Tibial nerve (tissue), 4 donors: ENCODE measurements around the gene ARHGAP29.

Experiments used
- CTCF ChIP-seq, 5 experiments: fragments of 200-600 bp in 3 of 5; fragments of 450-650 bp in 2 of 5; sonication (generic) in 3 of 5; IDR thresholded peaks; one replicate each; pipeline ENCODE4 v1.5.1; 2016 to 2019; ENCODE audit warnings: antibody characterized with exemption in 5 of 5, mild to moderate bottlenecking in 3 of 5, moderate library complexity in 2 of 5
- EP300 ChIP-seq, 2 donors: sonication (generic); formaldehyde crosslinking; IDR thresholded peaks; one replicate each; pipeline ENCODE4 v1.6.1; 2017; ENCODE audit warnings: antibody characterized with exemption in 2 of 2, mild to moderate bottlenecking in 1 of 2
- POLR2A ChIP-seq, 2 donors: fragments of 450-650 bp; IDR thresholded peaks; one replicate each; pipeline ENCODE4 v1.6.1; 2017; ENCODE audit warnings: antibody characterized with exemption in 2 of 2, mild to moderate bottlenecking in 2 of 2, moderate library complexity in 2 of 2

DNA sequence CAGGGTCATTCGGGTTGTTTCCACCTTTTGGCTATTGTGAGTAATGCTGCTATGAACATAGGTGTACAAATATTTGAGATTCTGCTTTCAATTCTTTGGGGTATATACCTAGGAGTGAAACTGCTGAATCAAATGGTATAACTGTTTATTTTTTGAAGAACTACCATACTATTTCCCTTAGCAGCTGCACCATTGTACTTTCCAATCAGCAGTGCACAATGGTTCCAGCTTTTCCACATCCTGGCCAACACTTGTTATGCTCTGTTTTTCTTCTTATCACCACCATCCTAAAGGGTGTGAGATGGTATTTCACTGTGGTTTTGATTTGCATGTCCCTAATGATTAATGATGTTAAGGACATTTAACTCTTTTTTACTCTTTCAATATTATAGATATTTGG, 112.8 kb downstream of the ARHGAP29 start:
- no peak for TF ChIP-seq CTCF (IDR thresholded peaks at IDR 0.05)
- TF ChIP-seq POLR2A (IDR thresholded peaks at IDR 0.05), result no peak
- no peak for TF ChIP-seq EP300 (IDR thresholded peaks at IDR 0.05)
